Activated naive CD4-positive, alpha-beta T cell treated with anti-CD3 and anti-CD28 coated beads, Interleukin-2, amount 50 U/mL, for 16 hours (primary cell): ENCODE results near the gene TARBP1.
"Not testable (repeated sequence)": the region's sequence is repeated elsewhere in the genome, so short reads cannot be mapped to it uniquely, and the experiment has no call there.

ENCODE experiments used
- DNase-seq: peaks from one replicate; pipeline ENCODE4 v3.0.0-alpha.2; 2020

The TARBP1 gene

GRCh38 chr1:234430691-234431090 is 48.3 kb downstream of the TARBP1 start:
- DNase-seq, result no peak

GRCh38 chr1:234429434-234429806 is 49.6 kb downstream of the TARBP1 start:
- no peak for DNase-seq

GRCh38 chr1:234427950-234428646 is 50.9 kb downstream of the TARBP1 start:
- DNase-seq, result no peak

- no peak for DNase-seq
These were observed 65.0 kb downstream of the TARBP1 start for GRCh38 chr1:234413990-234414389.

- DNase-seq, result no peak
These were observed 65.5 kb downstream of the TARBP1 start for GRCh38 chr1:234413485-234413884.

GRCh38 chr1:234412830-234413229 is 66.1 kb downstream of the TARBP1 start:
- DNase-seq, result no peak

- no peak for DNase-seq
These were observed 69.7 kb downstream of the TARBP1 start for GRCh38 chr1:234409328-234409727.

GRCh38 chr1:234408757-234409156 is 70.2 kb downstream of the TARBP1 start:
- peak; percentile 79 for DNase-seq

- DNase-seq, result no peak
These were observed 72.1 kb downstream of the TARBP1 start for GRCh38 chr1:234406871-234407270.

GRCh38 chr1:234405676-234406075 is 73.3 kb downstream of the TARBP1 start:
- no peak for DNase-seq

- DNase-seq, result no peak
These were observed 76.0 kb downstream of the TARBP1 start for GRCh38 chr1:234402939-234403338.

- no peak for DNase-seq
These were observed 77.3 kb downstream of the TARBP1 start for GRCh38 chr1:234401658-234402057.

GRCh38 chr1:234400773-234401172 is 78.2 kb downstream of the TARBP1 start:
- DNase-seq, result no peak

GRCh38 chr1:234399515-234399914 is 79.5 kb downstream of the TARBP1 start:
- not testable (repeated sequence) for DNase-seq

- no peak for DNase-seq
These were observed 80.1 kb downstream of the TARBP1 start for GRCh38 chr1:234398849-234399381.

- DNase-seq, result no peak
These were observed 81.2 kb downstream of the TARBP1 start for GRCh38 chr1:234397732-234398131.

- no peak for DNase-seq
These were observed 82.1 kb downstream of the TARBP1 start for GRCh38 chr1:234396871-234397270.

- DNase-seq, result no peak
These were observed 82.9 kb downstream of the TARBP1 start for GRCh38 chr1:234396092-234396491.

GRCh38 chr1:234395297-234395696 is 83.7 kb downstream of the TARBP1 start:
- DNase-seq, result no peak

- DNase-seq, result no peak
These were observed 85.8 kb downstream of the TARBP1 start for GRCh38 chr1:234393190-234393589.

GRCh38 chr1:234388094-234388493 is 90.9 kb downstream of the TARBP1 start:
- no peak for DNase-seq

- no peak for DNase-seq
These were observed 92.9 kb downstream of the TARBP1 start for GRCh38 chr1:234386122-234386521.

- DNase-seq, result no peak
These were observed 97.1 kb downstream of the TARBP1 start for GRCh38 chr1:234381699-234382555.

GRCh38 chr1:234379591-234380109 is 99.3 kb downstream of the TARBP1 start:
- DNase-seq, result not testable (repeated sequence)
